T1000 (cell line): Measurements from ENCODE around the gene CX3CL1.

Experiments used
- DNase-seq: peaks from one replicate; lab custom pipeline; 2025; ENCODE audit warnings: mixed read lengths; lab: John Stamatoyannopoulos, UW

Gene CX3CL1

DNA sequence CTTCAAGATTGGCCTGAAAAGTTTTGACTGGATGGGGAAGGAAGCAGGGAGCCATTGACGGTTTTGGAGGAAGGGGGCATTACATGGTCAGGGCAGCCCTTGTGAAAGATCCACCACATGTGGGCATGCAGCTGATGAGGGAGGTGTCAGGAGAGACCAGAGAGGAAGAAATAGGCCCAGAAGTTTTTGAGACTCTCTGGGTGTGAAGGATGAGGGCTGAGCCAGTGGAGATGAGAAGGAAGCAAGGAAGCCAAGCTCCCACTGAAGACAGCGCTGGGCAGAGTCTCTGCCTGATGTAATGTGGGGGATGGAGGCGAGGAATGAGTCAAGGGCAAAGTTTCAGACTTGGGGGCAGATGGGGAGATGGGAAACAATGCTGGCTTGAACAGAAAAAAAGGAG lies 32.8 kb downstream of the CX3CL1 start:
- no peak for DNase-seq

DNA sequence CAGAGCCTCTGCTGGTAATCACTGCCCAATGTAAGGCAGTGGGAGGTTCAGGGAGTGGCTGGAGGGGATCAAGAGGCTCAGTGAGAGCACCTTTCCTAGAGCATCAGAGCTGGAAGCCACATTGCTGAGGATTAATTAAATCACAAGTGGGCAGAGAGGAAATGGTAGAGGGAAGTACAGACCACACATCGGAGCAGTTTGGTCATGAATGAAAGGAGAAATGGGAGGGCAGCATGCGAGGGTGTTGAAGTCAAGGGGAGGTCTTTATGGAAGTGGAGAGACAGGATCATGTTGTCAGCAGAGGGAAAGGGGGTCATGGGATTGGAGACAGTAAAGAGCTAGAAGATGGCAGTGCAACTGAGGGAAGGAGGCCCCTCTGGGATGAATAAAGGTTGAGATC lies 34.6 kb downstream of the CX3CL1 start:
- no peak for DNase-seq

DNA sequence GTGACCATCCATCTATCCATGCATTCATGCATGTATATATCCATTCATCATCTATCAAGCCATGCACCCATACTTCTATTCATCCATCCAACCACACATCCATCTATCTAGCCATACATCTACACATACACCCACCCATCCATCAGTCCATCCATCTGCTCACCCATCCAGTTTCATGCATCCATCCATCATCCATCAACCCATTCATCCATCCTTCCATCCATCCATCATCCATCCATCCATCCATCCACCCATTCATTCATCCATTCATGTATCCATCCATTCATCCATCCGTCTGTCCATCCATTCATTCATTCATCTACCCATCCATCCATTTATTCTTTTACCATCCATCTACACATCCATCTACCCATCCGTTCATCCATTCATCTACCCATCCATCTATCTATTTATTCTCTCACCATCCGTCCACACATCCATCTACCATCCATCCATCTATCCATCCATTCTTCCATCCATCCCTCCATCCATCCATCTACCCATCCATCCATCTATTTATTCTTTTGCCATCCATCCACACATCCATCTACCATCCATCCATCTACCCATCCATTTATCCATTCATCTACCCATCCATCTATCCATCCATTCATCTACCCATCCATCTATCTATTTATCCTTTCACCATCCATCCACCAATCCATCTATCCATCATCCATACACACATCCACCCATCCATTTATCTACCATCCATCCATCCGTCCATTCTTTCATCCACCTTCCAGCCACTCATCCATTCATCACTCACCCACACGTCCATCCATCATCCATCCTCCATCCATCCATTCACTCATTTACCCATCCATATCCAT lies 35.4 kb downstream of the CX3CL1 start:
- no peak for DNase-seq

DNA sequence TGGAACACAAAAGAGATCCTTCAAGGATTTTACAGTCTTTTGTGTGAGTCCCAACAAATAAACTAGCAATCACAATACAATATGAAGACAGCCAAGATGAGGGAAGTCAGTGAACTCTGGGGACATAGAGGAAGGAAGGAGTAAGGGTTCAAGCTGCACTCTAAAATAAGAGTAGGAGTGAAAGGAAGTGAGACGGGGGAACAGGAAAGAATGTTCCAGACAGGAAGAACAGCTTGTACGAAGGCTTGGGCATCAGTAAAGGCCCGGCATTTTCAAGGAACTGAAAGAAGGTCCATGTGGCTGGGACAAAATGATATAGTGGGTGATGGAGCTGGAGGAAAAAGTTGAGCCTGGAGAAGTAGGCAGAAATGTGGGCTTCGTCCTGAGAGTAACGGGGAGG lies 36.8 kb downstream of the CX3CL1 start:
- no peak for DNase-seq

DNA sequence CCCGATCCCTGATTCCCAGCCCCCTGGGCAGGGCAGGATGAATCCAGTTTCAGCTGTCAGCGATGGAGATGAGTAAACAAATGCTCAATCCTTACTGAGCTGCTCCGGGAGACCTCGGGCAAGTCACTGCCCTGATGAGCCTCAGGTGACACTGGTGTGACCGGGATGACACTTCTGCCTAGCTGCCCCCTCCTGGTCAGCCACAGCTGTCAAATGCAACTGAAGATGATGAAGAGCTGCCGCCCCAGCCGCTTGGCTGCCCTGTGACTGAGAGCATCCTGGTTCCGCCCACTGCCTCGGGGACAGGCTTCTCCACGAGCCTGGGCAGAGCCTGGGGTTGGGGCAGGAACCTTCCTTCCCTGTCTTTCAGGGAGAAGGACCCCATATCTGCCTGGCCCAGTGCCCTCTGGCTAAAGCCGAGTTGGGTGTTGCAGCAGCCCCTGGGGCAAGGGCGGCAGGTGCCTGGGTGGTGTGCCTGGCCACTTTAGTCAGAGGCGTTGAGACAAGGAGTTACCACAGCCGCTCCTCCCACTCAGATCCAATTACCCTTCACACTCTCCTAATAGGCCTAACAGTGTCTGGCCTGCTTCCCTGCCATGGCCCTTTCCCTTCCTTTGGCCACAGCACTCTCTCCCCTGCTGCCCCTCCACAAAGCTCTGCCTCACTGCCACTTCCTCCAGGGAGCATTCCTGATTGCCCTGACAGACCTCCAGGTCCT lies 37.7 kb downstream of the CX3CL1 start:
- no peak for DNase-seq

DNA sequence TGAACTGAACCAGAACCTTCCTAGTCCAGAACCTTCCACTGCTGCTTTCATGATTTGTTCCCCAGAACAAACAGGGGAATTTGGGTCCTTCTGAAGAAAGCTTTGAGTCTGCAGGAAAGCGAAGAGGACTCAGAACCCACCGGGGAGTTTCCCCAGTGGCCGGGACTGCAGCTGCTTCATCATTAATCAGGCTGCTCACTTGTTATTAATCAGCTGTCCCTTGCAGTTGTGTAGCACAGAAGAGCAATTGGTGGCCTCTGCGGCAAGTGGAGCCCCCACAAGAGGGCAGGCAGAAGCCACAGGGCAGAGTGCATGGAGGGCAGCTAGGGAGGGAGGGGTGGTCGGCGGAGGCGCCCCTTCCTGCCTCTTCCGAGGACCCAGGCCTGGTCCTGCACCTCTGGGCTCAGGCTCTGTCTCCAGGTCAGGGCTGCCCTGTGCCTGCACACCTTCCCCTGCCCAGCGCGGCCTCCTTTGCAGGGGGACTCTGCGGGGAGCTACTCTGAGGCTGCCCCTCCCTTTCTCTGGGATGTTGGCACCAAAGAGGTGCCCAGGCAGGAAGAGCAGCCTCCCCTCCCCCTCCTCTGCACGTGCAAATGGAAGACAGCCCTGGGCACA lies 39.2 kb downstream of the CX3CL1 start:
- DNase-seq = no peak

DNA sequence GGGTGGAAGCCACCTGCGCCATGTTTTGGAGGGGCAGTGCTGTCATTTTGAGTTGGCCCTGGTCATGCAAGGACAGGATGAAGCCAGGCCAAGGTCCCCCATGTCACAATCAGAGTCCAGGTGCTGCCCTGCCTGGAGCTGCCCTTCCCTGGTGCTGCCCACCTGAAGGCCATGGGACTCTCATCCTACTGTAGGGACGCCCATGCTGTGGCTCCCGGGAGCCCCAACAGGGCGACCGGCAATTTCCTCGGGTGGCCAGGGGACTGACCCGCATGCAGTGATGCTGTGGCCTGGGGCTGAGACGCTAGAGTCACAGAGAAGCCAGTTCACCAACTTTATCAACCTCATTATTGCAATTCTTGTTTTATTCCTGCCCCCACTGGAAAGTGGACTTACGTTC lies 40.3 kb downstream of the CX3CL1 start:
- no peak for DNase-seq

DNA sequence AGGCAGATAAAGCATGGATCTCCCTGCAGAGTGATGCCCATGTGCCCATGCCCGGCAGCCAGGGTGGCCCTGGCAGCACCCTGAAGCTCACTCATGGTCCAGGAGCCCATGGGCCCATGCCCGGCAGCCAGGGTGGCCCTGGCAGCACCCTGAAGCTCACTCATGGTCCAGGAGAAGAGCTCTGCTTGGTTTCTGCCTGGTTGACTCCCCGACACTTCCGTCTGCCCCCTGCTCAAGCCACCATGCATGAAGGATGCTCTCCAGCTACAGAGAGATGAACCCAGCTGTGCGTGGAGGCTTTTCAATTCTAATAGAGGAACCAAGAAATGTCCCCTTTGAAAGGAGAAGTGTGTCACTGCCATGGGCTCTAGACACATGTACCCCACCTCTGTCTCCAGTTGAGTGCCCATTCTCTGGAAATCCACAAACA lies 41.0 kb downstream of the CX3CL1 start:
- DNase-seq = no peak

DNA sequence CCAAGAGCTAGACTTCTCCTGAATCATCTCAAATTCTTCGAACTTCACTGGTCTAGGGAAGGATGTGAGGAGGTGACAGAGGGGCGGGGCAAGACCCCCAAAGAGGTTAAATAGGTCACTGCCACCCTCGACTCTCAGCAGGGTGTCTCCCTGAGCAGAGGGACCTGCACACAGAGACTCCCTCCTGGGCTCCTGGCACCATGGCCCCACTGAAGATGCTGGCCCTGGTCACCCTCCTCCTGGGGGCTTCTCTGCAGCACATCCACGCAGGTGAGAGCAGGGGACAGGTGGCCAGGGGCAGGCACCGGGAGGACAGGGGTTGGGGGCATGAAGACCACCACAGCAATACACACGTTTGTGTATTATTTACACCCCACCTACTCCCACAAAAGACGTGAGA lies 41.4 kb downstream of the CX3CL1 start:
- DNase-seq = no peak

DNA sequence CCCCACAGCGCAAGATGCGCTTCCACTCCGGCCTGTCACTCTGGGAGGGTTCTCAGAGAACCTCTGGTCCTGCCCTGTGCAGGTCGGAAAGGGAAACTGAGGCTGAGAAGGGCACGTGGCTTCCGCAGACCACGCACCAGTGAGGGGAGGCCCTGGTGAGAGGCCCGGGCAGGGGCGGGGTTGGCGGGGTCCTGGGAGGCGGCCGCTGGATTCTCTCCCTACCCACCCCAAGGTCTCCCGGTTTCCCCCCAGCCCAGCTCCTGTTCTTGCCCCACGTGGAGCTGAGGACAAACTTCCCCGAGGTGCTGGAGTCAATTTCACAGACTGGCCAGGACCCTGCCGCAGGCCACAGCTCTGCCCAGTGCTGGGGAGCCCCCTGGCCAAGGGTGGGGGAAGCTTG lies 43.8 kb downstream of the CX3CL1 start:
- no peak for DNase-seq

DNA sequence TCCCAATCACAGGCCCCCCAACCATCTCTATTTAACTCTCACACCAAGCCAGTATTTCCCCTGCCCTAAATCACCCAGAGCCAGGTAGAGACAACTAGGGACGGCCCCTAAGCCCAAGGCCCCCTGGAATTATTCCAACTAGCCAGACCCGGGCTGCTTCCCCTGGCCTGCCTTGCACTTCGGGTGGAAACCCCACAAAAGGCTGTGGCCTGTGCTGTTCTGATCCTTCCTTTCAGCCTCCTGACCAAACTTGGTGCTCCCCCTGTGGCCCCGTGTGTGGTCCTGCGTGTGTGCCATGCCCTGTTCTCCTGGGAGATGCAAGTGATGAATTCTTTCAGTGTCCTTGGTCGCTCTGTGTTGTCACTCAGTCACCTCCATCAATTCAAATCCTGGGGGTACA lies 47.2 kb downstream of the CX3CL1 start:
- DNase-seq = no peak

DNA sequence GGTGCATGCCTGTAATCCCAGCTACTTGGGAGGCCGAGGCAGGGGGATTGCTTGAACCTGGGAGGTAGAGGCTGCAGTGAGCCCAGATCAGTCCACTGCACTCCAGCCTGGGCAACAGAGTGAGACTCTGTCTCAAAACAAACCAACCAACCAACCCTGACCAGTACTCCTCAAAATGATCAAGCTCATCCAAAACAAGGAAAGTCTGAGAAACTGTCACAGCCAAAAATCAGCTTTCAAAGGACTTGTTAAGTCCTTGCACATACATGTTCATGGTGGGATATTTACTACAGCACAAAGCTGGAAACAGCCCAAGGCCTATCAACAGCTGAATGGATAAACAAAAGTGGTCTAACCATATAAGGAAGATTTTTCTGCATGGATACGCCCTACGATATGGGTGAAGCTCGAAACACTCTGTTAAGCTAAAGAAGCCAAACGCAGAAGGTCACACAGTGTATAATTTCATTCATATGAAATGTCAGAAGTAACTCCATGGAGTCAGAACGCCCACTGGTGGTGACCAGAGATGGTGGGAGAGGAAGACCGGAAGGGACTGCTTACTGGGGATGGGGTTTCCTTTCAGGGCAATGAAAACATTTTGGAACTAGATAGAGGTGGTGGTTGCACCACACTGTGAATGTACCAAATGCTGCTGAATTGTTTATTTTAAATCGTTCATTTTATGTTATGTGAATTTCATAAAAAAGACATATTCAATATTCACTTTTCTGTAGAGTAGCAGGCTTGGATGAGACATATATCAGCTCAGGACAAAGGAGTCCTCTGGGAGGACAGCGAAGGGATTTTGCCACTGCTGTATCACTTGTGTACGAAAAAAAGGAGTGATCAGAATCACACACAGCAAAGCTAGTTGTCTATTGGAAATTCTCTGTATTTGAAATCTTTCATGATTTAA lies 50.0 kb downstream of the CX3CL1 start:
- DNase-seq = no peak

DNA sequence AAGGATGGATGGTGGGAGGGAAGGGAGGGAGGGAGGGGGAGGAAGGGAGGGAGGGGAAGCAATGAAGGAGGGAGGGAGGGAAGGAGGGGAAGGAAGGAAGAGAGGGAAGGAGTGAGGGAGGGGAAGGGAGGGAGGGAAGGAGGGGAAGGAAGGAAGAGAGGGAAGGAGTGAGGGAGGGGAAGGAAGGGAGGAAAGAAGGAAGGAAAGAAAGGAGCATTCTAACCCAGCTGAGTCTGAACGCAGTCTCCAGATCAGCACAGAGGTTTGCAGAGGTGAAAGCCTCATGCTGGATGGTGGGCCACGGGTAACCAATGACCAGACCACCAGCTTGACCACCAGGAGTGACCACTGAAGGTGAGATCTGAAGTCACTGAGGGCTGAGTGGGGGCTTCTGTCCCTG lies 50.9 kb downstream of the CX3CL1 start:
- DNase-seq = no peak

DNA sequence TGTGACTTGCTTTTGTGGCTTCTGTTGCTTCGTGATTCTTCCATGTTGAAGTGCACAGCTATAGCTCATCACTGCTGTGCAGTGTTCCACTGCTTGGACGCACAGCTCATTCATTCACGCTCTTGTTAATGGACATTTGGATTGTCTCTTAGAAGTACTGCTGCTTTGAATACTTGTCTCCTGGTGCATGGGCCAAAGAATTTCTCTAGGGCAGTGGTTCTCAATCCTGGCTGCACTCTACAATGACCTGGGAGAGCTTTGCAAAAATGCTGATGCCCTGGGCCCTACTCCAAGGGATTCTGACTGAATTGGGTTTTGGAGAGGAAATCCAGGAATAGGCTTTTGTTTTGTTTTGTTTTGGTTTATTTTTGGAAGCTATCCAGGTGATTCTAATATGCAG lies 52.3 kb downstream of the CX3CL1 start:
- no peak for DNase-seq

DNA sequence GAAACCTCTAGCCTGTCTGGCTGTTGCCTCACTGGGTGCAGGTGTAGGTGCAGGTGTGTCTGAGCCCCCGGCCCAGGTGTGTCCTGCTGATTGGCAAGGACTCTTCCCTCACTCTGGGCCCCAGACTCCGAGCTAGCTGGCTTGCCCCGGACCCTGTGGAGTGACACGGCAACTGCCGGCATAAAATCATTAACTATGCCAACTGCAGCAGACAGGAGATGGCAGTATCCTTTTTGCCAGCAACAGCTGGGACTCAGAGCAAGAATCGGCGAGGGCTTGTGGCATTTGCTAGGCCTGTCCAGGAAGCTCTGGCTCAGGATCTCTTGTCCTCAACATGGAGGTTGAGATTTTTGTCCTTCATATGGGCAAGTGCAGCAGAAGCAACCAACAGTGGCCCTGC lies 54.1 kb downstream of the CX3CL1 start:
- DNase-seq = no peak

DNA sequence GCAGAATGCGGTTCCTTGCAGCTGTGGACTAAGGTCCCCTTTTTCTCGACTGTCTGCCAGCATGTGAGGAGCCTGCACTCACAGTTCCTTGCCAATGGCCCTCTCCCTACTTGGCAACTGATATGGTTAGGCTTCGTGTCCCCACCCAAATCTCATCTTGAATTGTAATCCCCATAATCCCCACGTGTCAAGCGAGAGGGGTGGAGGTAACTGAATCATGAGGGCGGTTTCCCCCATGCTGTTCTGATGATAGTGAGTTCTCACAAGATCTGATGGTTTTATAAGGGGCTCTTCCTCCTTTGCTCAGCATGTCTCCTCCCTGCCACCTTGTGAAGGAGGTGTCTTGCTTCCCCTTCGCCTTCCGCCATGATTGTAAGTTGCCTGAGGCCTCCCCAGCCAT lies 55.0 kb downstream of the CX3CL1 start:
- DNase-seq = no peak

DNA sequence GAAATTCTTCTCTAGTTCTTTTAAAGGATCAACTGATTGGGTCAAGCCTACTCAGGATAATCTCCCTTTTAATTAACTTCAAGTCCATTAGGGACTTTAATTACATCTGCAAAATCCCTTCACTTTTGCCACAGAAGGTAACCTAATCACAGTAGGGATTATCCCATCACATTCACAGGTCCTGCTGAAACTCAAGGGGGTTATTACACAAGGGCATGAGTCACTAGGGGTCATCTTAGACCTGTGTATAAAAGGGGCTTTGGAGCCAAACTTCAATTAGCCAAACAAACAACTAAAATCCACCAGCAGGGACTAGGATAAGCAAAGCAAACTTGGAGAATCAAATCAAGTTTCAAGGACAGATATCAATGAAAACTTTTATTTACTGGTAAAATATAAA lies 55.5 kb downstream of the CX3CL1 start:
- DNase-seq = no peak

DNA sequence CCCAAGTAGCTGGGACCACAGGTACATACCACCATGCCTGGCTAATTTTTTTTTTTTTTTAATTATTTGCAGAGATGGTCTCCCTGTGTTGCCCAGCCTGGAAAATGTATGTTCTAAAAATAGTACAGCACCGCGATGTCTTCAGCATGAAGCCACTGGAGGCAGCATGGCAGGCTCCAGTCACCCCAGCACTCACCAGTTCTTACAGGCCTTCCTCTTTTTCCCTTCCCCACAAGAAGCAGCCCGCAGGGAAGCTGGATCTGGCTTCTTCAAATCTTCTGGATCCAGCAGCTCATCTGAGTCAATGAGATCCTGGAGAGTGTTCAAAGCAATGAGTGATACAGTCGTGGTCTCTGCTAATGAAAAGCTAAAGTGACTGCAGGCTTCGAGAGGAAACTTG lies 58.7 kb downstream of the CX3CL1 start:
- no peak for DNase-seq

DNA sequence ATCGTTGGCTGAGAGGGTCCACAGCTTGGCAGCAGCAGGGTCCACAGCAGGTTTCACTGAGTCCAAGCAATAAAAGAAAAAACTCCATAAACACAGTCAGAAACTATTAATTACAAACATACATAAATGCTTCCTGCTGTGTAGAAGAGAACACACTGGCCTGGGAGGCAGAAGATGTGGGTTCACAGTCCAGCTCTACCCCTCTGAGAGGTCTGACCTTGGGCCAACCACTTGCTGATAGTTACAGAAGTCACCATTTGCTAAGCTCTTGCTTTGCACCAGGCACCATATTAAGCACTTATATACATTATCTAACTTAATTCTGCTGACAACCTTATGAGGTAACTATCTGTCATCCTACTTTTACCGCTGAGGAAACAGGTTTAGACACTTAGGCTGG lies 60.2 kb downstream of the CX3CL1 start:
- no peak for DNase-seq

DNA sequence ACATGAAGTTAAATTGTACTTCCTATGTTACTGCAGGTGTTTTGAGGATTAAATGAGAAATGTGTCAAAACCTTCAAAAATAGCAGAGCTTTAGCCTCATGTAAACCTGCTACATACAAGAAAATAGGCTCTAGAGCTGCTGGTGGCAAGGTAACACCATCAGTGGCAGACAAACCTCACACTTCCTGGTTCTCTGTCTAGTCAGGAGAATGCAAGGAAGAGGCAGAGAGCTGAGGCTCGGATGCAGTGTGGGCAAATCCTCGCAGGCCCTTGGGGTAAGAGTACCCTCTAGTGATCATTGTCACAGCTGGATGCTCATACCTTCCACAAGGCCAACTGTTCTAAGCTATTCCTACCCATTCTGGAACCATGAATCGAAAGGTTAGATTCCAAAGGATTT lies 60.7 kb downstream of the CX3CL1 start:
- DNase-seq = no peak

DNA sequence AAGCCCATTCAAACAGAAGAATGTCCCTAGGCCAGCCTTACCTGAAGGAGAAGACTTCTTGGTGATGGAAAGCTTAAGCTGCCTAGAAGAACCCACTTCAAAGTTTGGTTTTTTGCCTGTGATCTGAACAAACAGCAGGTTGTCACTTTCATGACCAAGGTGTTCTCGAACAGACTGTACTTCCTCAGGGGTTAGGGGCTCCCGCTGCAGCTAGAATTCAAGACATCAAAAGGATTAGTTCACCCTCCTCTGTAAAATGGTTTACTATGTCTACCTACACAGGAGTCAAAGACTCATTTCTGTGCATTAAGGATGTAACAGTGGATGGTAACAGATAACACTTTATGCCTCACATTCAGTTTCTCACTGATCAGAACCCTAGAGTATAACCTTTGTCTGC lies 61.7 kb downstream of the CX3CL1 start:
- DNase-seq = no peak
